ENCODE results near the gene UBE2H.
"Not testable (repeated sequence)": the region's sequence is repeated elsewhere in the genome, so short reads cannot be mapped to it uniquely, and the experiment has no call there.

Gene UBE2H

DNA sequence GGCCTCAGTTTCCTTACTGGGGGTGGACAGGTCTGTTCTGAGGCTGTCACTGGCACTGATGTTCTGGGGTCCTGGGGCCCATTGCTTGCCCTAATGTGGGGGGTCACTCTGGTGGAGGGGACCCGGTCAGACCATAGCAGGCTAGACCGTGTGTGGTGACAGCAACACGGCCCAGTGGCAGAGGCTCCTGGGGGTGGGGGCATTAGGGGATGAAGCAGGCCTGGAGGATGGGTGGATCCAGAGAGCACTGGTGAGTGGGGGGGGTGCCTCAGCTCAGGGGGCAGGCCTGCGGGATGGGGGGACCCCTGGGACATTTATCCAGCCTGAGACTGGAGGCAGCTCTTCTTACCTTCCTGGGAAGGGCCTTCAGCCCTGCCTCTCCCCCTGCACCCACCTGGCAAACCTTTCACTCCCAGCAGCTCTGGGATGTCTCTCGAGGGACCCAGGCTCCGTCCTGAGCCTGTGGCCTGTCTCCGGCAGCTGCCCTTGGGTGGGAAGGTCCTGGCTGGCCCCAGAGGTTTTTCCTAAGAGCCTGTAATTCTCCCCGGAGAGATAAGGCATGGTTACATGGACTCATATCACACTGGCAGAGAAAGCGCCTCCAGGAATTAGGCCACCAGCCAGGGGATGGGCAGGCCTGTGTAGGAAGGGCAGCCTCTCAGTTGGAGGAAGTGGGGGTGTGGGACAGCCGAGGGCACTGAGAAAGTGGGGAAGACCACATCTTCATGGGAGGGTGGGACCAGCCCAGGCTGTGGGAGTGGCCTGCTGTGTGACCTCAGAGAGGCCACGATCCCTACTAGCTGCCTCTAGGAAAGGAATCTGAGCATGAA, 147.7 kb downstream of the UBE2H start:
- DNase-seq: no peak

DNA sequence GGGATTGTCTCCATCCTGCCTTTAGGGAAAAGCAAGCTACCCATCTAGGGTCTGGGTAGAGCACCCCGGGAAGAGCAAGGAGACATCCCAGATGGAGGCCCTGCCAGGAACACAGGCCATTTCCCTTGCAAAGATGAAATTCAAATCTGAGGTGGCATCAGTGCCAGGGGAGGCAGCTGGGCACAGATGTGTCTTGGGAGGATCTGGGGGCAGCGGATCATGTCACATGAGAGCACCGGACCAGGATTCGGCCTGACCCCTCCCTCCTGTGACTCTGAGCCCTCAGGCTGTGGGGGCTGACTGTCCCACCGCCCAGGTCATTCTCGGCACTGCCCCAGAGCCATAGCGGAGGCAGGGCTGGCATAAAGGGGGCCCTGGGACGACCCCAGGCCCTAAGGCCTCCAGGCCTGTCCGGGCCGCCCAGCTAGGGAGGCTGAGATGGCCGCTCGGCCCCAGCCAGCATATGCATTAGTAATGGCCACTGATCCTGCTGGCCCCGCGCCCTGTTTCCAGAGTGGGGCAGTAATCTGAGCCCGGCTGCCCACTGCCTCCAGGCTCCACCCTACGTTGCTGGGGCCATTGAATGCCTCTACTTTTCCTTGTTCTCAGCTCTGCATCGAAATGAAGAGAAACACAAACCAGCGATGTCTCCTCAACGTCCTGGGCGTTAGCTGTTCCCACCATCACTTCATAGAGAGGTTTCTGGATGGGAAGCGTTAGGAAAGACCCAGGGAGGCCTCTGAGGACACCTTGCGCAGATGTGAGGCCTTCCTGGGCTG, 148.5 kb downstream of the UBE2H start:
- DNase-seq: no peak

DNA sequence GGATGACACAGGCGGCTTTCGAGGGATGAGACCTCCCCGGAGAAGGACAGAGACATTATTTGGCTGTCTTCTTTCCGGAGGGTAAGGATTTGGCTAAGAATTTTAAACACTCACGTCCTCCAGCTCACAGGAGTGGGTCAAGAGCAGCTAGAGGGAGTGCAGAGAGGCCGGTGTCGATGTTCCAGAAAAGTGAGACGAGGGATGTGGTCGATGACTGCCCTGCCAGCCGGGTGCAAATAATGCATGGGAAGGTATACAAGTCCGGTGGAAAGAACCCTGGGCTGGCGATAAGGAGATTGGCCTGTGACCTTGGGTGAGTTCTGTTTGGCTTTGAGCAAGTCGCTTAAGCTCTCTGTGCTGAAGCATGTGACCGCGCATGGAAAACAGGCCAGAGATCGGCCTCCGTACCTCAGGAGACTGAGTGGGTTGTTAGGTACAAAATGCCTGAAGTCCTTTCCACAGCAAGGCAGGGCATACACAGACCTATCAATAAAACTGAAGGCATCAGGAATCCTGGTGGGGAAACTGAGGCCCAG, 149.1 kb downstream of the UBE2H start:
- DNase-seq: no peak

DNA sequence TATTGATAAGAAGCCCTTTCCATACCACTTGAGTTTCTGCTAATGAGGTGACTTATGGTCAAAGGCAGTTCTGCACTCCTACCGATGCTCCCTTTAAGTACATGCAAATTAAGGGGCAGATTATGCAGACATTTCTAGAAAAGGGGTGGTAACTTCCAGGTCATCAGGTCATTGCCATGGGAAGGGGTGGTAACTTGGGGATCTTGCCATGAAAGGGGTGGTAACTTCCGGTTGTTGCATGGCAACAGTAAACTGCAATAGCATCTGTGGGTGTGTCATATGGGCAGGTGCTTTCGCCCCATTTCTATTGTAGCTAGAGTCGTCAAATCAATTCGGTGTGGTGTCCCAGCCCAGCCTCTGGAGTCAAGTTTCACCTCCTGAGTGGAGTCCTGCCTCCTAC, 150.9 kb downstream of the UBE2H start:
- no peak for DNase-seq

DNA sequence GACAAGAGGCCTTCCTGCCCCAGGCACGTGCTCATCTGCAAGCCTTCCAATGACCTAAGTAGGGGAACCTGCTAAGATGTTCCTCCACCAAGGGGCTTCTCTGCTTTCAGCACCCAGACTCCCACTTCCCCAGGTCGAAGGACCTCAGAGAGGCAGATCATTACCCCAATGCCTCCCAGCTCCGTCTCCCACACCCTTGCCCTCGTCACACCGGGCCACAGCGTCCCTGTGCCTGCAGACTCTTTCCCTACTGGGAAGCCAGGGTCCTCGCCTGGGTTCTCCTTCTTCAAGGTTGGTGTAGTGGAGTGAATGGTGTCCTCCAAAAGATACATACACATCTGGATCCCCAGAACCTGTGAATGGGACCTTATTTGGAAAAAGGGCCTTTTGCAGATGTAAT, 151.9 kb downstream of the UBE2H start:
- DNase-seq: no peak

DNA sequence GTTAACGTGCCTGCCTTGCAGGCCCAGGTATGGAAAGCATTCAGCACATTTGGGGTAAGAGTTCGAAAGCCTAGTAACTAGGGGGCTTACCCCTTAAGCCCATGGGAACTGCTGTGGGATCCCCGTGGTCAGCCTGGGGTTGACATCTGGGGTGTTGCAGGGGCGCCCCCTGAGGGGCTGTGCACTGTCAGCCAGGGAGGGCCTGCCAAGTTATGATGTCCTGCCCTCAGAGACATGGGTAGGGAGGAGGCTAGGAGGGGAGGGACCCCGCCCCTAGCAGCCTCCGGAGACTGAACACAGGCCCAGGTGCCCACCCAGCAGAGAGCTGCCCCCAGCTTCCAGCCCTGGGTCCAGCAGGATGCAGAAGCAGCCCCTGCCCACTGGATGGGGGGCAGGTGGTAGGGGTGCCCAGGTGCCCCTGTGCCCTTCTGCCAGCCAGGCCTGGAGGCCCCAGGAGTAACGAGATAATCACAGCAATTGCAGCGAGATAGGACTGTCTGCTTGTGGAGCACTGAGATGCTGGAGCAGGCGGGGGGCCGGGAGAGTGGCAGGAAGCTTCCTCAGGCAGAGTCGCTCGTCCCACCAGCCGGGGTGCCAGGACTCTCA, 153.3 kb downstream of the UBE2H start:
- DNase-seq: no peak

DNA sequence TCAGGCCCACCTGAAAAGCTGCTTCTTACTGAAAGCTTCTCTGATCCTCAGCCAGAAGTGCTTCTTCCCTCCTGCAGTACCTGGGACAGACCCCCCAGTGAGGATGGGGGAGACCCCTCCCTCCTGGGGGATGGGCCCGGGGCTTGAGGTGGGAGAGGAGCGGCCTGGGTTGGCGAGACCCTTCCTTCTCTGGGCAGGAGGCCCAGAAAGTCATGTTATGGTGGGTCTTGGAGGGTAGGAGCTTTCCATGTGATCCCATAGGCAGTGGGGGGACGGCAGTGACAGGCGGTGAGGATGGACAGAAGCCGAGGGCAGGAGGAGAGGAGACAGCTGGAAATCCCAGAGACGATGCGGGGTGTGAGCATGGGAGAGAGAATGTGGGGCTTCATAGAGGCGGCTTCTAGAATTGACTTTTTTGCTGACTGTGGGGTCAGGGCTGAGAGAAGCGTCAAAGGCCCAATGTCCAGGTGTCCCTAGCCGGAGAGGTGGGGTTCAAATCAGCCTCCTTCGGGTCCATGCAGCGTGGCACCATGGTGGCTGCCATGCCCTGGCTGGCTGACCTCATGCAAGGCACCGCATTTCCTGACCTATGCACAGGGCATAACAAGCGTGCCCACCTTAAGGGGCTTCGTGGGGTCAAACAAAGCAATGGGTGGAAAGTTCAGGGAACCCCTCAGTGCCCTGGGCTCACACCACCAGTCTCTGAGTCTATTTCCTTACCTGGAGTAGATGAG, 154.0 kb downstream of the UBE2H start:
- DNase-seq: no peak

DNA sequence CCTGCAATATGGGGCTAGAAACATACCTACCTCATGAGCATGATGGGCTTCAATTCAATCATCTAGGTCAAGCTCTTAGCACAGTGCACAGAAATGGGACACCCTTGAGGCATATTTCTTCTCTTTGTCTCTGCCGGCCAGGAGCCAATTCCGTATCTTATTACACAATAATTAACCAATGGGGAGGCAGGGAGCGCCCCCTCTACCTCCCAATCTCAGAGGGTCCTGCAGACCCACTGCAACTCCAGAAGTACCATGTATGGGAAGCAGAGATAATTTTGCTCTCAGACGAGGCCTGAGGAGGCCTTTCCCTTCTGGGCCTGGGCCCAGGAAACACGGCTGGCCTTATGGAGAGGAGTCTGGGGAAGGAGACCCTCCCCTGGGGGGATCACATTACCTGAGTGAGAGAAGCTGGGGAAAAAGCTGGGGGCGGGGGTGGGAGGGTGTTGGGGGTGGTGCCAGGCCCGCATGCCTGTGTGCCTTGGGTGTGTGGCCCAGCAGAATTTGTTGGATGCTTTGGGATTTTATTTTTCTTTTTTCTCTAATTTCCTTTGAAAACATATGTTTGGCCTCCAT, 155.5 kb downstream of the UBE2H start:
- DNase-seq: no peak

DNA sequence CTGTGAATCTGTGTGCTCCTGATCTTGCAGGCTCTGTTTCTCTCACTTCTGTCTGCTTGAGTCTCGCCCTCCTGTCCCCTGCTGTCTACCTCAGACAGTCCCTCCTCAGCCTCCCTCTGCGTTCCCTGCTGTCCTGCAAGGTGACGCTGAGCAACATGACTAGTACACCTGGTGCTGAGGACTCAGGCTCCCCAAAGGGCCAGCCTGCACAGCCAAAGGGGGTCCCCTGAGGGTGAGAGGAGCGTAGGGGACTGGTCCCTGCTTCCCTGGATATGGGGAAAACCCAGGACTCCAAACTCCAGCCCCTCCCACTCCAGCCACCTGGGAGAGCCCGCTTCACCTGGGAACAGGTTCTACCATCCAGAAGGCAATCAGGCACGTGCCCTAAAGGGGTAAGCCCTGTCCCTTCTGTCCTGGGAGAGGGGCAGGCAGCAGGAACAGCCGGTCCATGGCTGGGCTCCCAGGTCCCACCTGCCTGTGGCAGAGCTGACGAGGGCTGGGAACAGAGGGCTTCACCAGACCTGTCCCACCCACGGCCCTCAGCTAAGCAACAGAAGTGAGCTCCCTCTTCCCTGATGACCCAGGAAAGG, 156.5 kb downstream of the UBE2H start:
- no peak for DNase-seq

DNA sequence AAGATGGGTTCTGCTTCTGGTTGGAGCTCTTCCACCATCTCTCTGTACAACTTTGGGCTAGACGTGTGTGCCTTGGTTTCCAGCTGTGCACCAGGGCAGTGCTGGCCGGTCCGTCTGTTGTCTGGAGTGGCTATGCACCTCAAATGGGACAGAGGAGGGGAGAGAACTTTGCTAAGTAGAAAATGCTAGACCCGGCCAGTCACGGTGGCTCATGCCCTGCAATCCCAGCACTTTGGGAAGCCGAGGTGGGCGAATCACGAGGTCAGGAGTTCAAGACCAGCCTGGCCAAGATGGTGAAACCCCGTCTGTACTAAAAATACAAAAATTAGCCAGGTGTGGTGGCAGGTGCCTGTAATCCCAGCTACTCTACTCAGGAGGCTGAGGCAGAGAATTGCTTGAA, 158.3 kb downstream of the UBE2H start:
- DNase-seq: not testable (repeated sequence)

DNA sequence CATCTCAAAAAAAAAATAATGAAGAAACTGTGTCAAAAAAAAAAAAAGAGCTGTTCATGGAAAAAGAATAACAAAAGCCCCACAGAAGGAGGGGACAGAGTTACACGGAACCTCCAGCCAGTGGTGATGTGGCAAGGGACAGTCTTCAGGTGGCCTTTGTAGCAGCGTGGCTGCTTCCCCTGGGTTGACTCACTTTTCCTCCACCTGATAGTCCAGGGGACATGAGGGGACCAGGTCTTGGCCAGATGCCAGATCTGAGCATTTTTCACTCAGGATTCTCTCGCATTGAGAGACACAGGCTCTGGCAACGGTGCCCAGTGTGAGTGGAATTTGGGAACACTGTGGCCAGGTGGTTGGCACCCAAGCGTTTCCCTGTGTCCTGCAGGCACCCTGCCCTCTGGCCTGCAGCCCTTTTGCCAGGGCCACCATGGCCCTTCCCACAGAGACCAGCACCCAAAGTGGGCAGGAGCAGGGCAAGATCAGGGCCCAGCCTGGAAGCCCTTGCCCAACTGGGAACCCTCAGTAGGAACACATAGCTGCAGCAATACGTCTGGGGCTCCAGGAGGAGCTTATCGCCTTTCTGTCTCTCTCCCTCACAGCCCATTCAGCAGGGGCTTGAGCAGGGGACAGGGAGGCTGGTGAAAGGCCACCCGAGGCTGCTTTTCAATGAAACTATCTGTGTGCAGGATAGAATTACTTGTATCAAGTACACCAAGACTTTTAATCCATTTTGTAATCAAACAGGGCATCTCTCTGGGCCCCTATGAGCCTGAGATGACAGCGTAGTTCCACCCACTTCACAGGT, 159.1 kb downstream of the UBE2H start:
- no peak for DNase-seq

DNA sequence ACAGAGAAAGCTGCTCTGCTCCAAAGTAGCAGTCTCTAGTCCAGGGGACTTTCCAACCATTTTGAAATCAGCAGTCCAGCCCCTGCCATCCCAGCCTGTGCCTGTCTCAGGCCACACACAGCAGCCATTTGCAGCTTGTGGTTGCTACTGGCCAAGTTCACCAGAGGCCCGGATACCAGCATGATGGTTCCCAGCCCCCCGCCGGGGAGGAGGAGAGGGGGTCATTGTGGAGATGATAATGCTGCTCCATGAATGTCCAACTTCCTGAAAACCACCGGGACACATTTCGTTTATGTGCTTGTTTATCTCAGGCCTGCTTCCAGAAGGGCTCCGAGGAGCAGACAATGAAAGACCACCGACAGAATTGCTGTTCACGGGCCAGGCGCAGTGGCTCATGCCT, 160.0 kb downstream of the UBE2H start:
- DNase-seq: no peak

DNA sequence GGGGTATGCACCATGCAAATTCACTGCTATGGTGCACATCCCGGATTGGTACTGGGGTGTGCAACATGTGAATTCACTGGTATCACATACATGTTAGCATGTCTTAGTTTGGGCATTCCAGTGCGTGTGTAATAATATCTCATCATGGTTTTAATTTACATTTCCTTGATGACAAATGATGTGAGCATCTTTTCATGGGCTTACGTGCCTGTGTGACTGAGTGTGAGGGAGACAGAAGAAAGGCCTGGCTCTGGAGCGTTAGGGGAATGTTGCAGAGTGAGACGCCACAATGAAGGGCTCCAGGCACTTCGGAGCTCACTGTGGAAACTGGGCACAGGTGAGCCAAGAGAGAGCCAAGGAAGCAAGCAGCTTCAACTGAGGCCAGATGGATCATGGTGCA, 162.6 kb downstream of the UBE2H start:
- DNase-seq: no peak

DNA sequence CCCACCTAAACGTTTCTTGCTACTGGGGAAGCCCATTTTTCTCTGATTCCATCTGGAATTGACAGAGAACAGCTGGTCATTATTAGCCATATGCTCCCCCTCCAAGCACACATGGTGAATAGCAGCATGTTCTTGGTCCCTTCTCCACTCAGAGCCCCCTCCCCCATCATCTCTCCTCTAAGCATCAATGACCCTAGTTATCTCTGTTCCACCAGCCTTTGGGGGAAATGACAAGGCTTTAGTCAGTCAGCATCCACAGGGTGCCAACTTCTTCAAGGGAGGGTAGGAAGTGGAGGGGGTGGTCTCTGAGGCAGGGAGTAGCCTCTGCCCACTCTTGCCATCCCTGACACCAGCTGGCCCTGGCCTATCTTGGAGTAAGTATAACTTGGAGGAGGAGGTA, 163.1 kb downstream of the UBE2H start:
- DNase-seq: no peak

DNA sequence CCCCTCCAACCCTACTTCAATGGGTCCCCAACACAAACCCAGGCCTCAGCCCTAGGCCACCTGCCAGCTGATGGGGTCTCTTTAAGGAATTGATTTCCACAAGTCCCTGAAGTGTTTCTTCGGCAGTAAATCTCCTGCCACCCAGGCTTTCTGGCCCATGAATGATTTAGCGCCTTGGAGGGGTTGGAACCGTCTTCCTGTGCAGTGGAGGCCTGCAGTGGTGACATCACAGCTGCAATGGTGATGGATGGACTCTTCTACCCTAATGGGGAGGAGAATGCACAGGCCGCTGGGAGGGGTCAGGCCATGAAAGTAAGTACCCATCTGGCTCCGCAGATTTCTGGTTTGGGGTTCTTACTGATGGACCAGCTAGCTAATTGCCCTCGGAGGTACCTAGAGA, 163.8 kb downstream of the UBE2H start:
- DNase-seq: no peak

DNA sequence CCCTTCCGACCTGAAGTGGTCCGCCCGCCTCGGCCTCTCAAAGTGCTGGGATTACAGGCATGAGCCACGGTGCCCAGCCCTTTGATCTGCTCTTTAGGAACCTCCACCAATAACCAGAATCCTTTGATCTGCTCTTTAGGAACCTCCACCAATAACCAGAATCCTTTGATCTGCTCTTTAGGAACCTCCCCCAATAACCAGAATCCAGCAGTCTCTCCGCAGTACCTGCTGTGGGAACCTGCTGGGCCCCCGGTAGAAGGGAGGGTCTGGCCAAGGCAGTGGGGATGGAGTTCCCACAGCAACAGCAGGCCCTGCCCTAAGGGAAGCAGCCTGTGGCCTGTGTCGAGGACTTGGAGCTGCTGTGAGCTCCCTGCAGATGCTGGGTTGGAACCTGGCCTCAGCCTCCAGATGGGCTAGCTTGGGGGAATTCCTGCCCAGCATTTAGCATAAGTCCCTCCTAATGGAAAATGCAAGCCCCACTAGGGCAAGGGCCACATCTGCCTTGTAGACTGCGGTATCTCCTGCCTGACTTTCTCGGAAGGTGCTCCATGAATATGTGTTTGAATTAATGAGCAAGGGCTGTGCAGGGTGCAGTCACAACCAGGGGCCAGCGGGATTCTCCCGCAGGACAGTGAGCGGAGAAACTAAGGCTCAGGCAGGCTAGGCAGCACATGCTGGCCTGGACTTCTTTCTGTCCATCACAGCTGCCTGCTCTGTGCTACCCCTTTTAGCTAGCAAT, 165.8 kb downstream of the UBE2H start:
- DNase-seq: no peak

DNA sequence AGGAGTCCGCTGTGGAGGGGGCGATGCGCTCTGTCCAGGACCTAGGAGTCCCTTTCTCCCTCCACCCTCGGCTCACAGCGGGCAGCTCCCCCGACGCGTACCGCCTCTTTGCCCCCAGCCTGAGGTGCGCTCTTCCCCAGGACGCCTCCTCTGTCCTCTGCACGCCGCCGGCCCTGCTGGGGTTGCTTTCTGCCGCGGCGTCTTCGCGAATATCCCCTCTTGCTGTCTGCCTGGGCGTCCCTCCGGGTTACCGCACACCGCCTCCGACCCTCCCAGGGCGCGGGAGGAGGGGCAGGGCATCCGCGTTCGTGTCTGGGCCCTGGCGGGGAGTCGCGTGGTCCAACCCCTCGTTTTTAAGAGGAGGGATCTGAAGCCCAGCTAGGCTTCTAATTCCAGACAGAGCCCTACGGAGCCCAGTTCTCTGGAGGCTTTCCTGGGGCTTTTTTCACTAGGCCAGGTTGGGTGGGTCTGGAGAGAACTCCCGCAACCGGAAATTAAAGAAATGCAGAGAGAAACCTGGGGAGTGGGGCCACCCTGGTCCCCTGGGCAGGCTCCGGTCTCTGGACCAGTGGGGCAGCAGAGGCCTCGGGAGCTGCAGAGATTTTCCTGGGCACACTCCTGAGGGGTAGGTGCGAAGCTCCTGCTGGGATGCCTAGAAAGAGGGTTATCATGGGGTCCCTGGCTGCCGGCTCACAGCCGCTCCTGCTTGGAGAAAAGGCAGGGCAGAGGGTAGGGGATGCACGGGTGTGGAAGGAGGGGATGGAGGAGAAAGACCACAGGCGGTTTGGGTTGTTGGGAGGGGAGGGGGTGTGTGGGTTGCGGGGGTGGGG, 166.9 kb downstream of the UBE2H start:
- no peak for DNase-seq

DNA sequence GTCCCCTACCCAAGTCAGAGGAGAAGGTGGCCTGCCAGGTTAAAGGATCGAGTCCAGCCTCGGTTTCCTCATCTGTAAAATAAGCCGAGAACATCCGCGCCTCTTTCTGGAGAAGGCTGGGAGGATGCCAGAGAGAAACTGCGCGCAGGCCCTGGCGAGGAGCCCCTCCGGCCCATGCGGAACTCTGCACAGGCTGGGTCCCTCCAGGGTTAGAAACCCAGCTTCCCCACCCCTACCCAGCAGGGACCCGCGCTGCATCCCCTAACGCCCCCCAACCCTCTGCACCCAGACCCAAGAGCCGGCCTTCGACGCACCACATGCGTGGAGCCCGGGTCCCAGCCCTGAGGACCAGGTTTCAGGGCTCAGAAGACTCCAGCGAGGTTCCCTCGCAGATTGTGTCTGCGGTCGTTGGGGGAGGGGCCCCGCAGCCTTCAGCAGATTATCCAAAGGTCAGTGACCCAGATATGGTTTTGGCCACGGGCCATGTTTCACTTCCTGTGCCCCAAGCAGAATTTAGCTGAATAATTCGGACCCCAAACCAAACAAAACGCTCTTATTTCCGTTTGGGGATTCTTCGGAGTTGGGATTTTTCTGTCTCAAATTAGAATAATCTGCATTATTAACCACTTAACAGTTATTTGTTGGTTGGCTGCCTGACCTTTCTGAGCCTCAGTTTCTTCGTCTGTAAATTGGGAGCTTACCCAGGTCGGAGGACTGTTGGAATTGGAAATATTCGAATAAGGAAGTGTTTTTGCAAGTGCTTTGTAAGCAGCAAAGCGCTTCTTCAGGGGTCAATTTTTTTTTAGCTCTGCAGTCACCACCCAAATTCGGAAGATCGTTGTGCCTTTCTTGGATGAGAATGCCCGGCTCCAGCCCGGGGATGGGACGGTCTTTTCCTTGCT, 167.7 kb downstream of the UBE2H start:
- no peak for DNase-seq

DNA sequence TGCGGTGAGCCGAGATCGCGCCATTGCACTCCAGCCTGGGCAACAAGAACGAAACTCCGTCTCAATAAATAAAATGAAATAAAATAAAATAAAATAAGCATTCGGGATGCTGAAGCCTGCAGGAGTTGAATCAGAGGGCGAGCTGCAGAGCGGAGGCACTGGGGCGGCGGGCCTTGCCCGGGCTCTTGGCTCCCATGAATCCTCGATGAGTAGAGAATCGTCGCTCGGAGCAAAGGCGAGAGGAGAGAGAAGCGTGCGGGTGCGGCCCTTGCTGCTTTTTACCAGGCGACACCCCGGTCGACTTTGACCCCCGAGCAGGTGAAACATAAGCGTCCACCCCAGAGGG, 168.3 kb downstream of the UBE2H start:
- DNase-seq: no peak

All from NCI-H774 (cell line).